Activated T-cell treated with anti-CD3 and anti-CD28 coated beads, Interleukin-2, amount 50 U/mL, for 72 hours (primary cell): ENCODE measurements around the gene GPD1. TPM values are rescaled to one million over a fixed set of nuclear protein-coding genes. Genes with fewer than 3 reads are reported as not detected.
A peak's percentile ranks its signal among the peaks of the same experiment; 100 is the strongest.
"Not testable (repeated sequence)": the region's sequence is repeated elsewhere in the genome, so short reads cannot be mapped to it uniquely, and the experiment has no call there.

ENCODE experiments used
- ATAC-seq, 2 donors: fragments of 150-1000 bp; cut with Tn5 transposase; replicated peaks in 1 of 2; 2 replicates each; pipeline ENCODE4 v1.10.0; 2021; ENCODE audit warnings: moderate library complexity in 2 of 2, mild to moderate bottlenecking in 1 of 2
- DNase-seq, 2 donors: peaks; one replicate each; pipeline ENCODE4 v3.0.0; 2021 to 2022; ENCODE audit warnings: mixed read lengths in 1 of 2
- H3K27ac Mint-ChIP-seq: one replicate; pipeline ENCODE4 v1.8.0; 2022; ENCODE audit warnings: mild to moderate bottlenecking, moderate library complexity, mixed read lengths
- H3K27me3 Mint-ChIP-seq: one replicate; pipeline ENCODE4 v1.8.0; 2022; ENCODE audit warnings: low read depth, mixed read lengths
- H3K36me3 Mint-ChIP-seq, 2 donors: one replicate each; pipeline ENCODE4 v1.8.0; 2022; ENCODE audit warnings: mixed read lengths in 2 of 2, mild to moderate bottlenecking in 1 of 2; ENCODE audit not compliant: insufficient read depth in 2 of 2
- H3K4me1 Mint-ChIP-seq: one replicate; pipeline ENCODE4 v1.8.0; 2022; ENCODE audit warnings: low read depth, mixed read lengths
- H3K4me3 Mint-ChIP-seq, 2 donors: one replicate each; pipeline ENCODE4 v1.8.0; 2022; ENCODE audit warnings: mild to moderate bottlenecking in 2 of 2, mixed read lengths in 2 of 2, moderate library complexity in 2 of 2
- H3K9me3 Mint-ChIP-seq, 2 donors: one replicate each; pipeline ENCODE4 v1.8.0; 2022; ENCODE audit warnings: mixed read lengths in 2 of 2
- total RNA-seq, 2 donors: library from RNA; stranded (reverse); gene quantifications; one replicate each; pipeline ENCODE4 v1.2.3, GENCODE V29; 2022

Gene GPD1
- total RNA-seq, 2 donors from 2014 or later, result 1.6 to 3.5 TPM

- Mint-ChIP-seq H3K4me1 (peaks cover 19% of the 10 kb centered on the region), H3K9me3 (no peaks in the 10 kb centered on the region), H3K4me3 (no peak overlapping the region), H3K27me3 (no peaks in the 10 kb centered on the region), H3K27ac (peak overlapping the region; percentile 49), H3K36me3 (peaks cover 11 to 19% of the 10 kb centered on the region in 2 donors)
- ATAC-seq (no peak), DNase-seq (no peak)
These were observed 25.5 kb downstream of the GPD1 start for GRCh38 chr12:50129290-50129689.

GRCh38 chr12:50132505-50133135 lies 28.8 kb downstream of the GPD1 start:
- peak overlapping the region; percentile 94 for H3K27ac Mint-ChIP-seq
- H3K36me3 Mint-ChIP-seq, result peaks cover 15 to 27% of the 10 kb centered on the region in 2 donors
- peak in 1 of 2 donors; percentile 62 for ATAC-seq
- H3K4me3 Mint-ChIP-seq, result no peak overlapping the region
- no peaks in the 10 kb centered on the region for H3K9me3 Mint-ChIP-seq
- DNase-seq, result no peak
- H3K4me1 Mint-ChIP-seq, result peaks cover 5% of the 10 kb centered on the region
- H3K27me3 Mint-ChIP-seq, result no peaks in the 10 kb centered on the region

- no peak for ATAC-seq
- H3K9me3 Mint-ChIP-seq, result no peaks in the 10 kb centered on the region
- no peaks in the 10 kb centered on the region for H3K27me3 Mint-ChIP-seq
- no peaks in the 10 kb centered on the region for H3K4me1 Mint-ChIP-seq
- H3K4me3 Mint-ChIP-seq, result no peak overlapping the region
- H3K27ac Mint-ChIP-seq, result no peak overlapping the region
- H3K36me3 Mint-ChIP-seq, result peaks cover 0 to 17% of the 10 kb centered on the region in 2 donors
- no peak for DNase-seq
These were observed 39.2 kb downstream of the GPD1 start for GRCh38 chr12:50142993-50143392.

- Mint-ChIP-seq H3K4me3 (no peak overlapping the region), H3K27ac (no peak overlapping the region), H3K27me3 (no peaks in the 10 kb centered on the region), H3K9me3 (no peaks in the 10 kb centered on the region), H3K4me1 (peaks cover 17% of the 10 kb centered on the region), H3K36me3 (peaks cover 0 to 11% of the 10 kb centered on the region in 2 donors)
- DNase-seq (no peak), ATAC-seq (no peak)
These were observed 41.6 kb downstream of the GPD1 start for GRCh38 chr12:50145439-50145838.

GRCh38 chr12:50147281-50147680 lies 43.5 kb downstream of the GPD1 start:
- Mint-ChIP-seq H3K9me3 (no peaks in the 10 kb centered on the region), H3K27ac (no peak overlapping the region)

GRCh38 chr12:50148011-50148410 lies 44.2 kb downstream of the GPD1 start:
- DNase-seq, H3K36me3 Mint-ChIP-seq, H3K27me3 Mint-ChIP-seq, H3K9me3 Mint-ChIP-seq, H3K4me3 Mint-ChIP-seq, ATAC-seq, H3K27ac Mint-ChIP-seq: not testable (repeated sequence)
- peaks cover 33% of the 10 kb centered on the region for H3K4me1 Mint-ChIP-seq

More at GRCh38 chr12:50147281-50147680, 43.5 kb downstream of the GPD1 start:
- no peak for ATAC-seq
- DNase-seq, result no peak
- H3K36me3 Mint-ChIP-seq, result no peaks in the 10 kb centered on the region
- peaks cover 33% of the 10 kb centered on the region for H3K4me1 Mint-ChIP-seq
- no peak overlapping the region for H3K4me3 Mint-ChIP-seq
- no peaks in the 10 kb centered on the region for H3K27me3 Mint-ChIP-seq

- H3K4me3 Mint-ChIP-seq, result peak overlapping the region in 1 of 2 donors; percentile 19
- peaks cover 0 to 3% of the 10 kb centered on the region in 2 donors for H3K36me3 Mint-ChIP-seq
- DNase-seq (no peak), ATAC-seq (peak; percentile 29 to 59)
- H3K4me1 Mint-ChIP-seq, result peaks cover 33% of the 10 kb centered on the region
- no peaks in the 10 kb centered on the region for H3K9me3 Mint-ChIP-seq
- peak overlapping the region; percentile 37 for H3K27ac Mint-ChIP-seq
- no peaks in the 10 kb centered on the region for H3K27me3 Mint-ChIP-seq
These were observed 45.5 kb downstream of the GPD1 start for GRCh38 chr12:50149311-50149710.

GRCh38 chr12:50151047-50151687 lies 47.4 kb downstream of the GPD1 start:
- Mint-ChIP-seq H3K27ac (no peak overlapping the region), H3K4me3 (no peak overlapping the region), H3K9me3 (no peaks in the 10 kb centered on the region), H3K4me1 (peaks cover 33% of the 10 kb centered on the region), H3K36me3 (peaks cover 0 to 3% of the 10 kb centered on the region in 2 donors), H3K27me3 (no peaks in the 10 kb centered on the region)
- ATAC-seq (no peak), DNase-seq (no peak)

- peaks cover 44% of the 10 kb centered on the region for H3K4me1 Mint-ChIP-seq
- H3K36me3 Mint-ChIP-seq, H3K9me3 Mint-ChIP-seq, H3K27ac Mint-ChIP-seq, DNase-seq, H3K4me3 Mint-ChIP-seq, H3K27me3 Mint-ChIP-seq, ATAC-seq: not testable (repeated sequence)
These were observed 51.1 kb downstream of the GPD1 start for GRCh38 chr12:50154947-50155346.

- Mint-ChIP-seq H3K4me1 (peaks cover 39% of the 10 kb centered on the region), H3K36me3 (peaks cover 0 to 7% of the 10 kb centered on the region in 2 donors), H3K27ac (no peak overlapping the region), H3K27me3 (no peaks in the 10 kb centered on the region), H3K9me3 (no peaks in the 10 kb centered on the region), H3K4me3 (no peak overlapping the region)
- ATAC-seq, result no peak
- DNase-seq, result no peak
These were observed 52.8 kb downstream of the GPD1 start for GRCh38 chr12:50156641-50157040.

- Mint-ChIP-seq H3K4me1 (peaks cover 36% of the 10 kb centered on the region), H3K27ac (peak overlapping the region; percentile 79), H3K27me3 (no peaks in the 10 kb centered on the region), H3K9me3 (no peaks in the 10 kb centered on the region), H3K36me3 (peaks cover 0 to 7% of the 10 kb centered on the region in 2 donors), H3K4me3 (peak overlapping the region in 1 of 2 donors; percentile 51)
- ATAC-seq (peak; percentile 31 to 70), DNase-seq (no peak)
These were observed 53.5 kb downstream of the GPD1 start for GRCh38 chr12:50157259-50157658.

- Mint-ChIP-seq H3K4me3 (no peak overlapping the region), H3K9me3 (no peaks in the 10 kb centered on the region), H3K27ac (peak overlapping the region; percentile 76), H3K36me3 (peaks cover 0 to 6% of the 10 kb centered on the region in 2 donors), H3K4me1 (peaks cover 62% of the 10 kb centered on the region), H3K27me3 (no peaks in the 10 kb centered on the region)
- ATAC-seq (no peak), DNase-seq (no peak)
These were observed 56.8 kb downstream of the GPD1 start for GRCh38 chr12:50160643-50161042.
